Osteoblast (primary cell): Measurements from ENCODE around the gene ATG5. TPM values are rescaled to one million over a fixed set of nuclear protein-coding genes. Genes with fewer than 3 reads are reported as not detected.
A peak's percentile ranks its signal among the peaks of the same experiment; 100 is the strongest.

Source experiments
- DNase-seq: peaks from one replicate; pipeline ENCODE4 v3.0.0; 2011; ENCODE audit warnings: low spot score, mixed read lengths; ENCODE audit not compliant: insufficient read length; ENCODE audit errors: missing footprints
- H2AFZ ChIP-seq: 2 replicates; pipeline ENCODE4 v1.6.0; 2011; ENCODE audit warnings: mild to moderate bottlenecking, low read length
- H3K27ac ChIP-seq: 2 replicates; pipeline ENCODE4 v1.5.1; 2011; ENCODE audit warnings: mild to moderate bottlenecking, low read depth, low read length, moderate library complexity
- H3K27me3 ChIP-seq: 2 replicates; pipeline ENCODE4 v1.6.0; 2012; ENCODE audit warnings: mild to moderate bottlenecking, control low read depth, inconsistent platforms, low read length, moderate library complexity; ENCODE audit not compliant: insufficient read depth
- H3K36me3 ChIP-seq: 2 replicates; pipeline ENCODE4 v1.5.1; 2011; ENCODE audit warnings: mild to moderate bottlenecking, low read length, control low read depth, moderate library complexity; ENCODE audit not compliant: insufficient read depth
- H3K4me1 ChIP-seq: 2 replicates; pipeline ENCODE4 v1.5.1; 2011; ENCODE audit warnings: mild to moderate bottlenecking, low read length, control low read depth, moderate library complexity; ENCODE audit not compliant: insufficient read depth
- H3K4me2 ChIP-seq: 2 replicates; pipeline ENCODE4 v1.6.0; 2011; ENCODE audit warnings: mild to moderate bottlenecking, low read length; ENCODE audit not compliant: insufficient read depth
- H3K4me3 ChIP-seq: fragments of 200-600 bp; sonication (generic); 3 replicates; pipeline ENCODE4 v1.5.1; 2012; ENCODE audit warnings: mild to moderate bottlenecking, low read length, inconsistent platforms; ENCODE audit not compliant: insufficient read depth
- H3K79me2 ChIP-seq: 2 replicates; pipeline ENCODE4 v1.6.0; 2012; ENCODE audit warnings: mild to moderate bottlenecking, low read length, control low read depth, inconsistent platforms; ENCODE audit not compliant: insufficient read depth
- H3K9me3 ChIP-seq: 2 replicates; pipeline ENCODE4 v1.5.1; 2011; ENCODE audit warnings: low read depth, low read length, control low read depth
- H4K20me1 ChIP-seq: 2 replicates; pipeline ENCODE4 v1.6.0; 2012; ENCODE audit warnings: mild to moderate bottlenecking, low read length, control low read depth; ENCODE audit not compliant: insufficient read depth
- total RNA-seq: library from RNA; depleted of rRNA; stranded (reverse); fragments of >200 nt; gene quantifications from 2 replicates; pipeline ENCODE4 v1.2.3, GENCODE V29; 2012
- TF ChIP-seq, protein P1 (sequence below): IDR thresholded peaks from 2 replicates; pipeline ENCODE4 v1.5.1; 2011; ENCODE audit warnings: mild to moderate bottlenecking, low read depth, low read length, moderate library complexity; ENCODE audit errors: extremely low read depth

ATG5 gene
- total RNA-seq, 1 donor = 59.0 TPM

GRCh38 chr6:106184629-106185028, 140.9 kb downstream of the ATG5 start:
- peaks cover 4% of the 10 kb centered on the region for H3K36me3 ChIP-seq
- no peak overlapping the region for H3K4me3 ChIP-seq
- no peak for DNase-seq
- H3K79me2 ChIP-seq = no peaks in the 10 kb centered on the region
- no peaks in the 10 kb centered on the region for H3K27me3 ChIP-seq
- H3K4me1 ChIP-seq = peaks cover 46% of the 10 kb centered on the region
- no peak overlapping the region for H2AFZ ChIP-seq
- H3K27ac ChIP-seq = peak overlapping the region; percentile 26
- TF ChIP-seq, protein P1, sequence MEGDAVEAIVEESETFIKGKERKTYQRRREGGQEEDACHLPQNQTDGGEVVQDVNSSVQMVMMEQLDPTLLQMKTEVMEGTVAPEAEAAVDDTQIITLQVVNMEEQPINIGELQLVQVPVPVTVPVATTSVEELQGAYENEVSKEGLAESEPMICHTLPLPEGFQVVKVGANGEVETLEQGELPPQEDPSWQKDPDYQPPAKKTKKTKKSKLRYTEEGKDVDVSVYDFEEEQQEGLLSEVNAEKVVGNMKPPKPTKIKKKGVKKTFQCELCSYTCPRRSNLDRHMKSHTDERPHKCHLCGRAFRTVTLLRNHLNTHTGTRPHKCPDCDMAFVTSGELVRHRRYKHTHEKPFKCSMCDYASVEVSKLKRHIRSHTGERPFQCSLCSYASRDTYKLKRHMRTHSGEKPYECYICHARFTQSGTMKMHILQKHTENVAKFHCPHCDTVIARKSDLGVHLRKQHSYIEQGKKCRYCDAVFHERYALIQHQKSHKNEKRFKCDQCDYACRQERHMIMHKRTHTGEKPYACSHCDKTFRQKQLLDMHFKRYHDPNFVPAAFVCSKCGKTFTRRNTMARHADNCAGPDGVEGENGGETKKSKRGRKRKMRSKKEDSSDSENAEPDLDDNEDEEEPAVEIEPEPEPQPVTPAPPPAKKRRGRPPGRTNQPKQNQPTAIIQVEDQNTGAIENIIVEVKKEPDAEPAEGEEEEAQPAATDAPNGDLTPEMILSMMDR = no peak
- no peak overlapping the region for H3K4me2 ChIP-seq
- no peaks in the 10 kb centered on the region for H3K9me3 ChIP-seq
- no peaks in the 10 kb centered on the region for H4K20me1 ChIP-seq

DNA sequence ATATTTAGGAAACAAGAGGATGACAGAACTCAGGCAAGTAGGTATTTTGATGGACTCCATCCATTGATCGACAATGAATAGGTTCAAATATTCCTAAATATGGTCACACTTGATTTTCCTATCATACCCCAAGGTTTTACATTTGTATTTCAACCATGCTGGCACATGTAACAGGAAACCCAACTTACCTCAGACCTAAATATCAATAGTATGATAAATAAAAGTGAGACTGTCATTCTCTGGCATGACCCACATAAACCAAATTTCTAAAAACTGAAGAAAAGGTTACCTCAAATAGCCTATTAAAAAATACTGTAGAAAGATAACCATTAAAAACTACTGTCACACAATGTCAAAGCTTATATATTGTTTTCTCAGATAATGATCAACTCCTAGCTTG, 142.1 kb downstream of the ATG5 start:
- H3K4me2 ChIP-seq = no peak overlapping the region
- H3K4me1 ChIP-seq = peaks cover 41% of the 10 kb centered on the region
- H2AFZ ChIP-seq = no peak overlapping the region
- H3K9me3 ChIP-seq = no peaks in the 10 kb centered on the region
- H3K27me3 ChIP-seq = no peaks in the 10 kb centered on the region
- H3K27ac ChIP-seq = no peak overlapping the region
- H3K36me3 ChIP-seq = peaks cover 4% of the 10 kb centered on the region
- DNase-seq = no peak
- no peaks in the 10 kb centered on the region for H3K79me2 ChIP-seq
- no peak overlapping the region for H3K4me3 ChIP-seq
- H4K20me1 ChIP-seq = no peaks in the 10 kb centered on the region
- TF ChIP-seq, protein P1 = no peak

DNA sequence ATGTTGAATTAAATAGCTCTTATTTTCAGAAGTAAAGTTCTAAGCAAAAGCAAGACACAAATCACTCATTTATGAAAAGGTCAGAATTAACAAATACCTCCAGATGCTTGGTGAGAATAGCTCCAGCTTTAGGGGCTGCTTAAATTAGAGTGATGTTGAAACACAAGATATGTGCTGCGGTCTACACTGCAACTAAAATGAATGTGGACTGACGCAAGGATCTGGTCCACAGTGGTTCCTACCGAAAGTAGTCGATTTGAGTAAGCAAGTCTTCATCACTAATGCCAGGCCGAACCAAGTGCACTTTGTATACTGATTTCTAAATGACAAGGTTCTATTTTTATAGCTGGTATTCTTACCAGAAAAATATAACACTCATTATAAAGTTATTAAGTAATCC, 143.1 kb downstream of the ATG5 start:
- Histone ChIP-seq H3K4me2 (peak overlapping the region; percentile 62), H3K79me2 (no peaks in the 10 kb centered on the region), H4K20me1 (no peaks in the 10 kb centered on the region), H3K9me3 (no peaks in the 10 kb centered on the region), H3K4me3 (no peak overlapping the region), H3K27me3 (no peaks in the 10 kb centered on the region), H3K36me3 (peaks cover 4% of the 10 kb centered on the region), H3K4me1 (peaks cover 31% of the 10 kb centered on the region), H3K27ac (peak overlapping the region; percentile 76), H2AFZ (no peak overlapping the region)
- TF ChIP-seq, protein P1 = no peak
- DNase-seq = no peak

- TF ChIP-seq, protein P1 = no peak
- no peaks in the 10 kb centered on the region for H3K9me3 ChIP-seq
- H4K20me1 ChIP-seq = no peaks in the 10 kb centered on the region
- peak overlapping the region; percentile 62 for H3K4me2 ChIP-seq
- H3K36me3 ChIP-seq = peaks cover 4% of the 10 kb centered on the region
- H2AFZ ChIP-seq = no peak overlapping the region
- H3K27me3 ChIP-seq = no peaks in the 10 kb centered on the region
- peak overlapping the region; percentile 76 for H3K27ac ChIP-seq
- H3K4me1 ChIP-seq = peaks cover 25% of the 10 kb centered on the region
- no peak overlapping the region for H3K4me3 ChIP-seq
- no peaks in the 10 kb centered on the region for H3K79me2 ChIP-seq
- no peak for DNase-seq
These were observed 143.7 kb downstream of the ATG5 start for GRCh38 chr6:106181664-106182418.
